Brain microvascular endothelial cell (primary cell): Measurements from ENCODE around the gene PRR16.

Experiments
- DNase-seq: peaks from one replicate; pipeline ENCODE4 v3.0.0-alpha.2; 2020
- H3K27ac ChIP-seq: fragments of 250-450 bp; sonication (Bioruptor Pico); 2 replicates; pipeline ENCODE4 v1.5.1; 2020; ENCODE audit warnings: mild to moderate bottlenecking, moderate library complexity
- H3K27me3 ChIP-seq: fragments of 250-450 bp; sonication (Bioruptor Pico); replicated peaks from 2 replicates; pipeline ENCODE4 v1.5.1; 2020; ENCODE audit warnings: mild to moderate bottlenecking
- H3K36me3 ChIP-seq: fragments of 250-450 bp; sonication (Bioruptor Pico); replicated peaks from 2 replicates; pipeline ENCODE4 v1.5.1; 2020; ENCODE audit warnings: mild to moderate bottlenecking
- H3K4me3 ChIP-seq: 2 replicates; pipeline ENCODE4 v1.5.1; 2011; ENCODE audit warnings: low read depth, mild to moderate bottlenecking, control low read depth, low read length, moderate library complexity
- CTCF ChIP-seq: IDR thresholded peaks from 2 replicates; pipeline ENCODE4 v1.5.1; 2011; ENCODE audit warnings: low read depth, mild to moderate bottlenecking, moderate library complexity, low read length, control low read depth, inconsistent platforms; ENCODE audit errors: missing control alignments
- in situ Hi-C: cut with HindIII; loops from 2 replicates; pipeline ENCODE4 v1.10.0; 2017; ENCODE audit warnings: low sequenced_read_pairs, low pct_ligation_motif_present

PRR16 gene

GRCh38 chr5:120504057-120504456 is 40.0 kb downstream of the PRR16 start:
- DNase-seq, result no peak
- Histone ChIP-seq H3K27me3 (no peaks in the 10 kb centered on the region), H3K4me3 (no peak overlapping the region), H3K27ac (no peak overlapping the region), H3K36me3 (no peaks in the 10 kb centered on the region)
- TF ChIP-seq CTCF, result no peak
- in situ Hi-C loops, result no loop called here

GRCh38 chr5:120507197-120507596 is 43.1 kb downstream of the PRR16 start:
- Histone ChIP-seq H3K27ac (no peak overlapping the region), H3K27me3 (no peaks in the 10 kb centered on the region), H3K4me3 (no peak overlapping the region), H3K36me3 (no peaks in the 10 kb centered on the region)
- TF ChIP-seq CTCF, result no peak
- no peak for DNase-seq
- in situ Hi-C loops, result no loop called here

GRCh38 chr5:120507800-120508463 is 43.8 kb downstream of the PRR16 start:
- no peak for TF ChIP-seq CTCF
- in situ Hi-C loops, result no loop called here
- no peaks in the 10 kb centered on the region for H3K27me3 ChIP-seq
- DNase-seq, result no peak
- no peaks in the 10 kb centered on the region for H3K36me3 ChIP-seq
- no peak overlapping the region for H3K27ac ChIP-seq
- no peak overlapping the region for H3K4me3 ChIP-seq

GRCh38 chr5:120509053-120509452 is 45.0 kb downstream of the PRR16 start:
- H3K4me3 ChIP-seq, result no peak overlapping the region
- no peak for TF ChIP-seq CTCF
- no peak for DNase-seq
- H3K27me3 ChIP-seq, result no peaks in the 10 kb centered on the region
- in situ Hi-C loops, result no loop called here
- no peaks in the 10 kb centered on the region for H3K36me3 ChIP-seq
- H3K27ac ChIP-seq, result no peak overlapping the region

- in situ Hi-C loops, result no loop called here
- H3K4me3 ChIP-seq, result no peak overlapping the region
- H3K36me3 ChIP-seq, result no peaks in the 10 kb centered on the region
- no peaks in the 10 kb centered on the region for H3K27me3 ChIP-seq
- TF ChIP-seq CTCF, result no peak
- no peak for DNase-seq
- no peak overlapping the region for H3K27ac ChIP-seq
Measured at GRCh38 chr5:120510098-120510637, 46.1 kb downstream of the PRR16 start.
